C1 segment of cervical spinal cord (tissue), 14 donors: Measurements from ENCODE around the gene ATP2A2.
"Not testable (repeated sequence)": the region's sequence is repeated elsewhere in the genome, so short reads cannot be mapped to it uniquely, and the experiment has no call there.

Source experiments
- DNase-seq, 14 donors: peaks; one replicate each; lab custom pipeline; 2025; lab: John Stamatoyannopoulos, UW

Gene ATP2A2

GRCh38 chr12:110342157-110342556, 61.1 kb downstream of the ATP2A2 start:
- no peak for DNase-seq

DNA sequence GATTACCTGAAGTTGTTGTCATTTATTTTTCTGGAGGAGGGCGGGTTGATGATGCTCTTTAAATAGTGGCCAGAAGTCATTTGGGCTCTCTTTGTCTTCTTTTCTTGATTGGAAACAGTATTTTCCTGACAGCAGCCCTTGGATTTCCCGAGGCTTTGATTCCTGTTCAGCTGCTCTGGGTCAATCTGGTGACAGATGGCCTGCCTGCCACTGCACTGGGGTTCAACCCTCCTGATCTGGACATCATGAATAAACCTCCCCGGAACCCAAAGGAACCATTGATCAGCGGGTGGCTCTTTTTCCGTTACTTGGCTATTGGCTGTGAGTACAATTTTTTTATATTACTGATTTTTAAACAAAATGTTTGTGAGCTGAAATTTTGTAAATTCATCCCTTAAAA, 62.1 kb downstream of the ATP2A2 start:
- no peak for DNase-seq

- no peak for DNase-seq
These were observed 62.9 kb downstream of the ATP2A2 start for GRCh38 chr12:110343736-110344555.

- no peak for DNase-seq
These were observed 63.6 kb downstream of the ATP2A2 start for GRCh38 chr12:110344657-110345056.

DNA sequence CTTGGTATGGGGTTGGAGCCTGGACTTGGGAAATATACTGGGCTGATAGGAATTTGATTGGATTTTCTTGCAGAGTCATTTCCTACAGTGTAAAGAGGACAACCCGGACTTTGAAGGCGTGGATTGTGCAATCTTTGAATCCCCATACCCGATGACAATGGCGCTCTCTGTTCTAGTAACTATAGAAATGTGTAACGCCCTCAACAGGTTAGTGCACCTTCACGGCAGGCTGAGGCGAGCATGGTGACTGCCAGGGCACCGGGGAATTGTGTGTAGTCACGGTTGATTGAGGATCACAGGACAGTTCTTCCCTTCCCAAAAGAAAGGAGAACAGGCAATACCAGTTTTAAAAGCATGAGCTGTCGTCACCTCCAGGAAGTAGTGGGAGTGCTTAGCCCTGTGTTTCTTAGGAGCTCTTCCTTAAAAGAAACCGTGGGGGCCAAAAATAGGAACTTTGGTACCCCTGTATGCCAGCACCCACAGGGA, 64.2 kb downstream of the ATP2A2 start:
- no peak for DNase-seq

DNA sequence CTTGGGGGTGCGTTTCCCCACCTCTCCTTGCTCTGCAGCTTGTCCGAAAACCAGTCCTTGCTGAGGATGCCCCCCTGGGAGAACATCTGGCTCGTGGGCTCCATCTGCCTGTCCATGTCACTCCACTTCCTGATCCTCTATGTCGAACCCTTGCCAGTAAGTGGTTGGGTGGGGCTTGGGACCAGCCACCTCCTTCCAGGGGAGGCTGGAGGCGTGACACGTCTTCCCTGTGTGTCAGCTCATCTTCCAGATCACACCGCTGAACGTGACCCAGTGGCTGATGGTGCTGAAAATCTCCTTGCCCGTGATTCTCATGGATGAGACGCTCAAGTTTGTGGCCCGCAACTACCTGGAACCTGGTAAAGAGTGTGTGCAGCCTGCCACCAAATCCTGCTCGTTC, 64.9 kb downstream of the ATP2A2 start:
- DNase-seq: no peak

- DNase-seq: no peak
These were observed 66.7 kb downstream of the ATP2A2 start for GRCh38 chr12:110347767-110348166.

DNA sequence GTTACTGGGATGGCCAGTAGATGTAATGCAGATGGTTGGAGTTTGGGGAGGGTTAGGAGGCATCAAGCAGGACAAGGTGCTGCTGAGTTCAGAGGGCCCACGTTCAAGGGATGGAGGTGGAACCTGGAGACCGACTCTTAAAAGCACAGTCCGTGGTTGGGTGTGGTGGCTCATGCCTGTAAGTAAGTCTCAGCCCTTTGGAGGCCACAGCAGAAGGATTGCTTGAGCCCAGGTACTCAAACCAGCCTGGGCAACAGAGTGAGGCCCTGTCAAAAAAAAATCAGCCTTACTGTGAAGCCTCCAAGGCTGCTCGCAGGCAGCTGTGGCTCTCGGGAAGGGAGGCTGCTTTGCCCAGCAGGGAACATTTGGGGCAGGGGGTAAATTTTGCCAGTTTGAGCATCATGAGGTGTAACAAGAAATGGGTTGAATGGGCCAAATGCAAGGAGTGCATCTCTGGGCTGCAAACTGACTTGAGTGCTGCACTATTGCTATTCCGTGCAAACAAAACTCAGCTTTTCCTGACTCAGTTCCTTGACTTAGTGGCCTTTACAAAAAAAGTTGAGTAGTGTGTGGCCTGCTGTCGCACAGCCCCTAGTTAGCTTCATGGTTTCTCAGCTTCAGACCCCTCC, 67.5 kb downstream of the ATP2A2 start:
- no peak for DNase-seq

DNA sequence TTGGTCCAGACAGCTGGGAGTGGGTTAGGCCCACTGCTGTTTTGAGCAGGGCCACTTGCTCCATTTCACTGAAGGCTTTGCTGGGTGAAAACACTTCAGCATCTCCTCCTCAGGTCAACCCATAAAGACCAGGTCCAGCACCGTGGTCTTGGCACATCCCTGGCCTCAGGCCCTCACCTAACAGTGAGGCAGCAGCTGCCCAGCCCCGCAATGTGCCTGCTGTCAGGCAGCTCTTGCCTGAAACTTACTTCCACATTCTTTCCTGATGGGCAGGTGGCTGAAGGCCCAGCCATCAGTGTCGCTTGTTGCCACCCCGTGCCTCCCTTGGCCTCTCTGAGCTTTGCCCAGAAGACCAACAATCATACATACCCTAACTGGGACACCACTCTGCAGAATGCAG, 68.0 kb downstream of the ATP2A2 start:
- no peak for DNase-seq

DNA sequence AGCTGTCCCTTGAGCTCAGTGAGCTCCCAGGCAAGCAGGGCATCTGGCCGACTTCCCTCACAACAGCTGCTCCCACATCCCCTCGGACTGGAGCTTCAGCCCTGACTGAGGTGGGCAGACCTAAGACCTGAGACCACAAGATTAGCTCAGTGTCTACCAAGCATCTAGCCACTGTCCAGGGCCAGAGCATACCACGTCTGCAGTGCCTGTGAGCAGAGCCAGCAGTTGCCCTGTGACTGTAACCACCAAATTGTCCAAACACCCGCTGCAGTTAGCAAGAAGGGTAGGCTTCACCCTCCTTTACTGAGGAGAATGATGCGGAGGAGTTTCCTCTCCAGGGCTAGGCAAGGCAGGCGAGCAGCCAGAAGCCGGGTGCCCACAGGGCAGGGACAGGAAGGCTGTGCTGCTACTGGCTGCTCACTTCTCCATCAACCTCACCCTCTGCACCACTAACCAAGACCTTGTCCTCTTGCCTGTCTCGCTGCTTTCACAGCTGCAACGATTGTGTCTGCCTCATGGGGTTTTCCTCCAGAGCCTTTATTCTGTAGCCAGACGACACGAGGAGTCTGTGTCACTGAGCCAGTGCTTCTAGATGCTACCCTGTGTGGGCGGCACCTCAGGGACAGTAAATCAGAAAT, 68.6 kb downstream of the ATP2A2 start:
- DNase-seq: no peak

DNA sequence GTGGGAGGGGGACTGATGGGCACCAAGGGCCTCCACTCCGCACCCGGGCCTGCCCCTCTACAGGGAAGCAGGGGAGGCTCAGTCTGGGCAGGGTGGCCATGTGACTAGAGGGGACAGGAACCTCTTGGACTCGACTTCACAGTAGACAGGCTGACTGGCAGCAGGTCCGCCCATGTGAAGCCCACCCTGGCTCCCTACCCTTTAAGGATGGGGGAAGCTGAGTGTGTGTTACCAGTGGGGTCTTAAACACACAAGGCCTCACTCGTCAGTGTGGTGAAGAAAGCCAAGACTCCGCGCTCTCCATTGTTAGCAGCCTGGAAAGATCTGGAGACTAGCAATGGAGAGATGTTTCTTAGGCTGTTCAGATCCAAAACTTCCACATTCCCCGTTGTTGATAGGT, 70.1 kb downstream of the ATP2A2 start:
- DNase-seq: no peak

DNA sequence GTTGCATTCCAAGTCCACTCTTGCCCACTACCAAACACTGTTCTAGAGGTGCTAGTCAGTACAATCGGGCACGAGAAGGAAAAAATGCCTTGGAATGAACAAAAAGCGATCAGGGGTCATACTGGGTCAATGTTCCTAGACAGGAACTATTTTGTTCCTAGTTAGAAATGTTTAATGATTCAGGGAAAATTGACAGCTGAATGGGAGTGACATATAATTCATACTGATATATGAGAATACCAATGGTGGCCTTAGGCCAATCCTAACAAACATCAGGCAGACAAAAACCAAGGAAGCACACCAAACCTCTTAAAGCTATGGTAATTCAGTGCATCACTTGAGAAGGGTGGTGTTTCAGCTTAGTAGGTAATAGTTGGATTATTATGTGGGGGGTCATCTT, 71.4 kb downstream of the ATP2A2 start:
- DNase-seq: no peak

DNA sequence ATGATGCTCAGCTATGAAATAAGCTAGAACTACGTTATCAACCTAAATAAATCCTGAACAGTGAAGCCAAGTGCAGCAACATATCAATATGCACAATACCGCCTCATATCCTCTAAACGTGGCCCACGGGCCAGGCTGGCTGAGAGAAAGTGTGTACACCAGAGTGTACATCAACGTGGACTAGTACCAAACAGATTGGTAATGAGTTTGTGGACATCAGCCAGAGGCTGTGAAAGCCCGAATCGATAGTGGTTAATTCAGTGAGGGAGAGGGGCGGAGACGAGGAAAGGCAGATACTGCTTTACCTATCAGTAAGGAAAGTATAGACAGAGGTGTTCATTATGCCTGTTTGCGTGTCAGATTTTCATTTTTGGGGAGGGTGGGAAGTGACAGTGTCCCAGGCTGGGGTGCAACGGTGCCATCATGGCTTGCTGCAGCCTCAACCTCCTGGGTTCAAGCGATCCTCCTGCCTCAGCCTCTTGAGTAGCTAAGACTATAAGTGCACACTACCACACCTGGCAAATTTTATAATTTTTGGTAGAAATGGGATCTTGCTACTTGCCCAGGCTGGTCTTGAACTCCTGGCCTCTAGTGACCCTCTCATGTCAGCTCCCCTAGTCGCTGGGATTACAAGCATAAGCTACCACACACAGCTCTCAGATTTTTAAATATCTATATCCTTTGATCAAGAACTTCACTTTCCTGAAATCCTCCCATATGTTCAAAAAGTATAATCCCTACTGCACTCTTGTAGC, 72.3 kb downstream of the ATP2A2 start:
- DNase-seq: no peak

DNA sequence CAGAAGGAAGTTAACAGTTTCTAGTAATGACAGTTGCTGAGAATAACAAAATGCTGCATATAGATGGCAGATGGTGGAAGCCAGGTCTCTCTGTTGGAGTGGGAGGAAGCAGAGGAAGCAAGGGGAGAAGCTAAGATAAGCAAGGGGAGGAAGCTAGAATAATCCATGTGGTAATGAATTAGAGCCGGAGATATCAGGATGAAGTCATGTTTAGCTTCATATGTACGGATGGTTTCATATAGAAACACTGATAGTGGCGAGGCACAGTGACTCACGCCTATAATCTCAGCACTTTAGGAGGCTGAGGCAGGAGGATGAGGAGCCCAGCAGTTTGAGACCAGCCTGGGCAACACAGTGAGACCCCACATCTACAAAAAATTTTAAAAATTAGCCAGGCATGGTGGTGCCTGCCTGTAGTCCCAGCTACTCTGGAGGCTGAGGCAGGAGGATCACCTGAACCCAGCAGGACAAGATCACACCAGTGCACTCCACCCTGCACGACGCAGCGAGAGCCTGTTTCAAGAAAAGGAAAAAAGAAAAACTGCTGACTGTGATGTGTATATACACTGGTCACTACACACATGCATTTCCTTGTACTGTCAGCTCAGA, 73.2 kb downstream of the ATP2A2 start:
- DNase-seq: peak in 1 of 14 donors; percentile 28

DNA sequence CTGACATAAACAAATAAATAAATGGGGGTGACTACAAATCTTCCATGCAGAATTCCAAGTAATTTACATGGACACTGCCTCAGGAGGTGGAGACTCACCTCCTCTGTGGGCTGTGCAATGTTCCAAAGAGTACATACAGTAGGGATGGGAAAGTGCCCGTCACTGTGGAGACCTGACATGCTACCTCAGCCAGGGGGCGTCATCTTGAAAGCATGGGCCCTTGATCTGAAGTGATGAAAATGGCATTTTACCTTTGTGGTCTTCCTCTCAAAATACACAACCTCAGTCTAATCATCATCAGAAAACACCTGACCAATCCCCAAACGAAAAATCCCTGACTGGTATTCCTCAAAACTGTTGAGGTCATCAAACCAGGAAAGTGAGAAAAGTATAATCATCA, 74.0 kb downstream of the ATP2A2 start:
- DNase-seq: no peak

GRCh38 chr12:110358384-110359097, 77.5 kb downstream of the ATP2A2 start:
- DNase-seq: not testable (repeated sequence)

- DNase-seq: no peak
These were observed 80.2 kb downstream of the ATP2A2 start for GRCh38 chr12:110361216-110361615.

GRCh38 chr12:110365489-110366320, 84.7 kb downstream of the ATP2A2 start:
- no peak for DNase-seq

- no peak for DNase-seq
These were observed 85.5 kb downstream of the ATP2A2 start for GRCh38 chr12:110366321-110367142.
